GM23338 (cell line): ENCODE results near the gene MAG.

Source experiments
- CTCF ChIP-seq, 2 experiments: fragments of 200-600 bp in 1 of 2; sonication (generic) in 1 of 2; conservative IDR thresholded peaks; 2 replicates each; pipeline versions ENCODE4 v1.5.1 to v1.6.1; 2016 to 2017; ENCODE audit warnings: antibody characterized with exemption in 2 of 2, low read depth in 2 of 2, mild to moderate bottlenecking in 2 of 2, moderate library complexity in 1 of 2
- JUNB ChIP-seq: IDR thresholded peaks from one replicate; pipeline ENCODE4 v1.6.1; 2016; ENCODE audit warnings: antibody characterized with exemption; ENCODE audit not compliant: unreplicated experiment
- REST ChIP-seq: IDR thresholded peaks from one replicate; pipeline ENCODE4 v1.6.1; 2018; ENCODE audit warnings: antibody characterized with exemption; ENCODE audit not compliant: unreplicated experiment
- ZNF114 ChIP-seq: fragments of 250-450 bp; sonication (Bioruptor Pico); IDR thresholded peaks from 2 replicates; pipeline ENCODE4 v1.5.0; 2020; ENCODE audit warnings: mild to moderate bottlenecking, moderate library complexity

- TF ChIP-seq JUNB, result no peak
- TF ChIP-seq ZNF114 (CRISPR knock-in tag), result no peak
- TF ChIP-seq REST, result no peak
- no peak for TF ChIP-seq CTCF (conservative IDR thresholded peaks at IDR 0.05; ENCODE audit: low read depth in 2 of 2)
Observed at GRCh38 chr19:35267353-35267817, 24.6 kb upstream of the MAG start.
